ENCODE data around the gene SEC11C. TPM values are rescaled to one million over a fixed set of nuclear protein-coding genes. Genes with fewer than 3 reads are reported as not detected.

Gene SEC11C
- total RNA-seq, 1 donor from 2014 or later: 59.9 TPM

DNA sequence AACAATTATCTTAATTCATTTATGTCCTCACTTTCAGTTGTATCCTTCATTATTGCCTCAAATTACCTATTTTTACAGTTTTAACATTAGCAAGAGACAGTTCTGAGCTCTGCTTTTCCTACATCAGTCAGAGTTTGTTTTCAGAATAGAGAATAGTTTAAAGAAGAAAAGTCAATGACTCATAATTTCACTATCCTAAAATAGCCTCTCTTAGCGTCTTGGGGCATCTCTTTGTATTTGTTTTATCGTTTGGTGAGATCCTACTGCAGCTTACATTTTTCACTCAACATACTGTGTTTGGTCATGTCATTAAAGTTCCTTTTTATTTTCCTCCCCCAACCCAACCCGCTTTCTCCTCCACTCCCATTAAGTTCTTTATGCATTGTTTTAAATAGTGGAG, 3.8 kb downstream of the SEC11C start:
- FAIRE-seq (no peak), DNase-seq (ENCODE audit: low spot score in 2 of 2) (no peak)

DNA sequence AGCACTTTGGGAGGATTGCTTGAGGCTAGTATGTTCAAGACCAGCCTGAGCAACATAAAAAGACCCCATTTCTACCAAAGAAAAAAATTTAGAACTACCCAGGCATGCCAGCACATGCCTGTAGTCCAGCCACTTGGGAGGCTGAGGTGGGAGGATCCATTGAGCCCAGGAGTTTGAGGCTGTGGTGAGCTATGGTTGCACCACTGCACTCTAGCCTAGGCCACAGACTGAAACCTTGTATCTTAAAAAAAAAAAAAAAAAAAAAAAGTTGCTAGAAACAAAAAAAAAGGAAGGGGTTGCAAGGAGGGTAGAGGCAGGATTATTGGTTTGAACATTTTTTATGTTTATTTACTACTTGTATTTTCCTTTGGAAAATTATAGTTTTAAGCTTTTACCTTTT, 4.8 kb downstream of the SEC11C start:
- DNase-seq (ENCODE audit: low spot score in 2 of 2): no peak
- FAIRE-seq: no peak

DNA sequence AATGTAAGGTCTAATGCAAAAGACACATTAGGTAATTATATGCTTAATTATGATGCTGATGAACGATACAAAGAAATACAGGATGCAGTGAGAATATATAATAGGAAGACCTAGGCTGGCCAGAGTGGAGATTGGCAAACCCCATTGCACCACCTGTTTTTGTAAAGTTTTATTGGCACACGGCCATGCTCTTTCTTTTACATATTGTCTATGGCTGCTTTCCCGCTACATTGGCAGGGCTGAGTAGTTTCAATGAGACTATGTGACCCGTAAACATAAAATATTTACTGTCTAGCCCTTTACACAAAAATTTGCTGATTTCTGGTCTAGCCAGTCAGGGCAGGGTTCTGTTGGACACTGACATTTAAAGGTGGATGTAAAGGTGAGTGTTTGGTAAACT, 5.4 kb downstream of the SEC11C start:
- FAIRE-seq (no peak), DNase-seq (ENCODE audit: low spot score in 2 of 2) (no peak)

DNA sequence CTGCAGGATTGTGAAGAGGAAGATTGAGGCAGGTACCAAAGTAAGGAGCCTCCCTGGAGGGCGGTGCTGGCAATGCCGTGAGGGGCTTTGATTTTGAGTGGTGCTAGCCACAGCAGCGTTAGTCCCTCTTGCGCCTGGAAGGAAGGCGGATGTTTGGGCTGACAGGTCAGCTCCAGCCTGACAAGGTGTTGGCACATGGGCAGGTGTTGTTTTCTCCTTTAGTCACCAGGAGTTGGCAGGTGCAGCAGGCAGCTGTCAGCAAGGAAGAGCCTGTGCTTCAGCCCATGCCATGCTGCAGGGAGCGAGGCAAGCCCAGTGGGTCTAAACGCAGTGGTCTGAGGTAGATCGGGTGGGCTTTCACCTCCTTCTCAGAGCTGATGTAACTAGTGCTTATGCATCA, 8.5 kb downstream of the SEC11C start:
- DNase-seq (ENCODE audit: low spot score in 2 of 2) (no peak), FAIRE-seq (no peak)

DNA sequence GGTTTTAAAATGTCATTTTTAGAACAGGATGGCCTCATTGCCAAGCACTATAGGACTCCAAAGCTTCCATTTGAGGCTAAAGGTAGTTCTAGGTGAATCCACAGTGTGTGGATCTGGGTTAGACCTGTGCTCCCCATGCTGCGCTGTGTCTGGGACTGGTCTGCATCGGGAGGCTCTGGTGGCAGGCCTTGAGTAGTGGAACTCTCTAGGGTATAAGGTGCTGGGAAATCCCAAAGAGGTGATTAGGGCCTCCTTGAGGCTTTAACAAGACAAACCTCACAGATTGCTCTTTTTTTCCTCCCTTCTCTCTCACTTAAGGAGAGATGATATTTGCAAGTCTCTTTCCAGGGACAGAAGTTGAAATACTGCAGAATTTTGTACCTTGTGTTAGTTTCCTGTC, 9.3 kb downstream of the SEC11C start:
- DNase-seq (ENCODE audit: low spot score in 2 of 2) (no peak), FAIRE-seq (no peak)

DNA sequence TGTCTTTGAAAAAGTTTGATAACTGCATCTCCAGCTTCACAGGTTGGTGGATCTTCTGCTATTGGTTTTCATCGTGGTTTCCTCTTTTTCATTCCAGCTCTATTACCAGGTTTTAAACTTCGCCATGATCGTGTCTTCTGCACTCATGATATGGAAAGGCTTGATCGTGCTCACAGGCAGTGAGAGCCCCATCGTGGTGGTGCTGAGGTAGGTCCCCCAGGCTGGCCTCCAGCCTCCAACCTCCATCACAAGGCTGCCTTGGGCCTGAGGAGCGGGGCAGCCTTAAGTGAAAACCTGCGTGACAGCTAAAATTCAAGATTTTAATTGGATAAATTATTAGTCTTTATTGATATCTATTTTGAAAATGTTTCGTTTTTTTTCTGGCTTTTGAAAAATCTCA, 9.7 kb downstream of the SEC11C start:
- FAIRE-seq (no peak), DNase-seq (ENCODE audit: low spot score in 2 of 2) (no peak)

DNA sequence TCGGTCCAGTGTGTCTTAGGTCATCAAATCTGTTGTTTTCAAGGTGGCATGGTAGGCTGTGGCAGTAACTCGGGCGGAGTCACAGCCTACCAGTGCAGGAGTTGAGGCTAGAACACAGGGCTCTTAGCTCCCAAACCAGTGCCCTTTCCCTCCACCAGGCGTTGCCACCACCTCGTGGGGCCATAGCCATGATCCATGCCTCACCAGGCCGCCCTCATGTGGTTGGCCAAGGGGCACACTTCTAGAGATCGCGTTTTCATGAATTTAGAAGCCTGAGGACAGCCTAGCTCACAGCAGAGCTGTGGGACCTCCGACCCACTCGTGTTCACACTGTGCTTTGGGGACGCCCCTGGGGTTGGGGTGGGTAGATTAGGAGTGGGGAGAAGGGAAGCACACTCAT, 10.6 kb downstream of the SEC11C start:
- FAIRE-seq (no peak), DNase-seq (ENCODE audit: low spot score in 2 of 2) (no peak)

DNA sequence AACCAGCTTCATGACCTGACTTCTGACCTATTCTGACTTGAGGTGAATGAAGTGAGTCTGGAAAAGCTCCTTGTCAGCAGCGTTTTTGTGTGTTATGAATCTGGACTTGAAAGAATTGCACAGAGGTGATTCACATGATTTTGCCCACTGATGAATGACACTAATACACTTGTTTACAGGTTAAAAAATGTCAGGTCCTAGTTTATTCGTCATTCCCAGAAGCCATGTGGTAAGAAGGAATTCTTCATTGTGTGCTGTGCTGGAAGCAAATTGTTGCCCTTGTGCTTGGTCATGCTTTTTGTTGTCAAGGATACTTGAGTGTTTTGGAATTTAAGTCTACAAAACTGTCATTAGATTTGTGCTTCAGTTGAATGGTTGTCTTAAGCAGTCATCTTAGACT, 15.5 kb downstream of the SEC11C start:
- no peak for DNase-seq (ENCODE audit: low spot score in 2 of 2)
- FAIRE-seq: no peak

DNA sequence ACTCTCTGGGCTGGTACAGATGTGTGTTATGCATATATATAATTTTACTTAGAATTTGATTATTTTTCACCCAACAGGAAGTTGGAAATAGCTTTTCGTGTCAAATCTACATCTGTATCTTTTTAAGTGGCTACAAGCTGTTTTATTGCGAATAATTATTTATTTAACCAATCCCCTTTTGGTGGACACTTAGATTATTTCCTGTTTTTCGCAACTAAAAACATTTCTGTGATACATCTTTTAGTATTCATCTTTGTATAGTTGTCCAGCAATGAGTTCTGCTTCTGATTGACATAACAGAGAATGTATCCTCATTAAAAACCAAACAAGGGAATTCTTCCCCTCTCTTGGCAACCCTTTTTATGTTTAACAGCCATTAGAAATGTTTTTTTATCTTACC, 16.6 kb downstream of the SEC11C start:
- FAIRE-seq (no peak), DNase-seq (ENCODE audit: low spot score in 2 of 2) (no peak)

DNA sequence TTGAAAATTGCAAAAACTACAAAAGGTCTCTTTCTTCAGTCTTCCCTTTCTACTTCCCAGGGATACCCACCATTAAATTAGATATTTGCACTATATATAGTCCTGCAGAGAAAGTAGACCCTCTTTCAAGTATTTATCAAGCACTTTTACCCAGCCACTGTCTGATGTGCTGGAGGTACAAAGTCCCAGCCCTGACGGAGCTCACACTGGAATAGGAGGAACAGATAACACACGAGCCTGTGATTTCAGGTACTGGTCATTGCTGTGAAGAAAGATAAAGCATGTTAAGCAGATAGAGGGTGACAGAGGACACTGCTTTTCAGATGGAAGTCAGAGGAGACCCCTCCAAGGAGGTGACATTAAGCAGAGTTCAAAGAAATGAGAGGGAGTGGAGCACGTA, 19.6 kb downstream of the SEC11C start:
- FAIRE-seq: no peak
- DNase-seq (ENCODE audit: low spot score in 2 of 2): no peak

DNA sequence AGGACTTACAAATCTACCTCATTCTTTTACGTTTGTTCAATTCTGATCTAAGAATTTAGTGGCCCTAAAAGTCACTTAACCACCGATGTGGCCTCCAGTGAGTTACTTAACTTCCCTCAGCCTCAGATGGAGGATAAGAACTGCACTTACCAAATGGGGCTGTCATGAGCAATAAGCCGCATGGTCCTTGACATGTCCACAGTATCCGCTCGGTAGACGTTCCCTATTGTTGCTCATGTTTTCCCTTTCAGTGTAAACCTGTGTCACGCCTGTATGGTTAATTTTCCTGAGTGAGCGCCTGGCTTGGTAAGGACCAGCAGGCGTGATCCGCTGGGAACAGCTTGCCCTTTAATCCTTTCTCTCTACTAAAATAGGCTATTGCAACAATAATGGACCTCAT, 20.3 kb downstream of the SEC11C start:
- DNase-seq (ENCODE audit: low spot score in 2 of 2): no peak
- no peak for FAIRE-seq

DNA sequence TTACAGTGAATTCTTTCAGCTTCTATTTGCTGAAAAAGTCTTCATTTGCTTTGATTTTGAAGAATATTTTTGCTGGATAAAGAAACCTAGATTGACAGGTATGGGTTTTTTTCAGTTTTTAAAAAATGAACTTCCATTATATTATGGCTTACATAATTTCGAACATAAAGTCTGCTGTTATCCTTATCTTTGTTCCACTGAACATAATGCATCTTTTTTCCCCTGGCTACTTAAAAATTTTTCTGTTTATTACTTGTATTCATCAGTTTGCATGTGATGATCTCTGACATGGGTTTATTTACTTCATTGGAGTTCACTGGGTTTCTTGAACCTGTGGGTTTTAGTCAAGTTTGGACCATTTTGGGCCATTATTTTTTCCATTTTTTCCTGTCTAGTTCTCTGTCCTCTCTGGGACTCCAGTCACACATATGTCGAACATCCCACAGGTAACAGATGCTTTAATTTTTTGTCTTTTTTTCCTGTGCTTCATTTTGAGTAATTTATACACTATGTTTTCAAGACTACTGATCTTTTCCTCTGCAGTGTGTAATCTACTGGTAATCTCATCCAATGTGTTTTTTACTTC, 33.1 kb downstream of the SEC11C start:
- no peak for DNase-seq (ENCODE audit: low spot score in 2 of 2)
- no peak for FAIRE-seq

DNA sequence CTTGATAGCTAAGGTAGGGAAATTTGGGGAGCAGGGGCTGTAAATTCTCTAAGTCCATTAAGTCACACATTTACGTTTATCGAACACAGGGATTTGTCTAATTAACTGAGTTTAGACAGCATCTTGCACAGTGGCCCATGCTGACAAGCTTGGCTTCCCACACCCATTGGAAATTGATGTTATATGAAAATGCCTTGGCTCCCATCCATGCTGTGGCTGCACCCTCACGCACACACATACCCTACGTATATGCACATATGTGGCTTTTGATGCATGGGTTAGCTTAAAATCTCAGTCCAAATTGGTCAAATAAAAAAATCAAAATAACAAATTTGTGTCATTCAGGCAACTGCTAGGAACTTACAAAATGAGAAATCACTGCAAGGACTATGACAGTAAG, 37.8 kb downstream of the SEC11C start:
- FAIRE-seq: no peak
- DNase-seq (ENCODE audit: low spot score in 2 of 2): no peak

DNA sequence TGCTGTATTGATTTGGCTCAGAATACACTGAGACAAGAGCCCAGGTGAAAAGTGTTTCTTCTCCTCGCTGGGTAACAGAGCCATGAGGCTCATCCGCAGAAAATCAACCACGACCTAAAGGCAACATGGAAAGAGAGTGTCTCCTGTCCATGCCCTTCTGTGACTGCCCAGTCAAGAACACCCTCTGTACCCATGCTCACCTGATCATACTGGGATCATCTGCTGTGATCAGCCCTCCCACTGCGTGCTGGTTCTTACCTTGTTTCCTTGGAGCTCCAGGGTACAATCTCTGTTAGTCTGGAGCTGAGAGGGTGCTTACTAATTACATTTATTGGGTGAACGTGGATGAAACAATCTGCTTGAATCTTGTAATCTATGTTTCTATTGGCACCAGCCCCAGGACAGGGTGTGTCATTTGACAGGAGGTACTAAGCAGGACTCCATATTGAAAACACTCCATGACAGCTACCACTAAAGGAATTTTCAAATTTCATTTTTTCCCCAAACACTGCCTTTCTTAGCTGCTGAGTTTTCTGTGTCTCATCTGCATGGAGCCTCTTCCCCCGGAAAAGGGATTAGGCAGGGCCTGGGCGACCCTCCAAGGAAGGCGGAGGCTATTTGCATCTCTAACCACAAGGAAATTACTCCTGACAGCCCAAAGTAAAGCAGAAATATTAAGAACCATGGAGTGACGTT, 40.6 kb downstream of the SEC11C start:
- FAIRE-seq (no peak), DNase-seq (ENCODE audit: low spot score in 2 of 2) (no peak)

DNA sequence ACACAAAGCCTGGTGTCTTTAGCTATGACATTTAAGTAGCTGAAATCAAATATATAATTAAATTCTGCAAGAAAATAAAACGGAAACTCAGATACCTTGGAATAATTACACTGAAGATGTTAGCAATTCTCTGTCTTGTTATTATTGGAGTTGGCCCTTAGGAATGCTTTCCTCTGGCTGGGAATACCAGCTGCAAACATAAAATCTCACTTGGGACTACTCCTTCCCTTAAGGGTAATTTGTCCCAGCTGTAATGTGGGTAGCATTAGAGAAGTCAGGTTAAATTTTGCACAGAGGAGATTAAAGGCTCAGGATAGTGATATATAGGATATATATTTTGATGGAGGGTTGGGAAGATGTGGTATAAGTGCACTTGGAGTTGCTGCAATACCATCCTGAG, 43.0 kb downstream of the SEC11C start:
- no peak for FAIRE-seq
- no peak for DNase-seq (ENCODE audit: low spot score in 2 of 2)

DNA sequence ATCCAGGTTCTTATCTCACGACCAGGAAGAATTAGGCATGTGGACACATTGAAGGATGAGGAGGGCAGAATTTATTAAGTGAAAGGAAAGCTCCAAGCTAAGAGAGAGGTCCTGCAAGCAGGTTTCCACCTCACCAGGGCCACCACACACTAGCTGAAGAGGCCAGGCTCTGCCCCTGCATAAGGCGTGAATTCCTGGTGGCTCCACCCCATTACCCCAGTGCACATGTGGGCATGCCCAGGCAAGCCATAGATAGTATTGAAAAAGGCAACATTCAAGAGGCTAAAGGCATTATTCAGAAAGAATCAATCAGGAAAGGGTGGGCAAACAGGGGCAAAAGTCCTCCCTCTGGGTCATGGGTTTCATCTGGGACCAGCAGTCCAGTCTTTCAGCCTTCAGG, 49.3 kb downstream of the SEC11C start:
- FAIRE-seq (no peak), DNase-seq (ENCODE audit: low spot score in 2 of 2) (no peak)

DNA sequence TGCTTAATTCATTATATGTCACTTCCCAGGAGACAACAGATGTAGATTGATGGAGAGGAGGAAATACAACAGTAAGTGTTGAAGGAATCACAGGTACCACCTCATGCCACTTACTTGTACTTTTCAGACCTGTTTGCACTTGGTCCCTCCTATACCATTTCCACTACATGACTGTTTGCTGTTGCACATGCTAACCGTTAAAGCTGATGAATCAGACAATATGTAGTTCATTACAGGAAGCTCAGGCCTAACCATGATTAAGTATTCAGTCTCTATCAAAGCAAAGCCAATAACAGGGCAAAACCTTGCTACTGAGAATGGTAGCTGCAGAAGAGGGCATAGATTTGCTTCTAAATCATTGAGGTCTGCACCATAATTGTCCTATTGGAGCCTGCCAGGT, 50.1 kb downstream of the SEC11C start:
- FAIRE-seq (no peak), DNase-seq (ENCODE audit: low spot score in 2 of 2) (no peak)

DNA sequence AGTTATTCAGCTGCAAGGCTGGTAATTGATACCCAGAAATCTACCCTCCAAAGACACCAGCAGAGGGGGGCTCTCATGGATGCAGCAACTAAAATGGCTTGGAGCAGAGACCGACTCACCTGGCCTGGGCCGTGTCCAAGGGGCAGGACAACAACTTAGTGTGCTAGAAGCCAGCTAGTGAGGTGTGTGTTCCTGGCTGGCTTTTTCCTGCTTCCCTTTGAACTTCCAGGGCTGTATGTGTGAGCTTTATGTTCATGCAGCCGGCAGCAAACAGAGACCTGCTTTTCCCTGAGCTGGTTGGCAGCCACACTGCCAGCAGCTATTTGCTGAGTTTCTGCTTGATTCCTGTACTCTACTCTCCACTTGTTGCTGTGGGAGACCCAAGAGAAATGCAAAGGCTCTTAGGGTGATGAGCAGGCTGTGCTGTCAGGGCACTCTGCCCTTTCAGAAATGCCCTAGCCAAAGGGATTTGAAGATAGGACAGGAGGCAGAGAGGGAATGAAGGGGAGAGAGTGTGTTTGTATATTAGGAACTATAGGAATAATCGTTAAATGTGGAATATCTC, 56.6 kb downstream of the SEC11C start:
- FAIRE-seq (no peak), DNase-seq (ENCODE audit: low spot score in 2 of 2) (no peak)

DNA sequence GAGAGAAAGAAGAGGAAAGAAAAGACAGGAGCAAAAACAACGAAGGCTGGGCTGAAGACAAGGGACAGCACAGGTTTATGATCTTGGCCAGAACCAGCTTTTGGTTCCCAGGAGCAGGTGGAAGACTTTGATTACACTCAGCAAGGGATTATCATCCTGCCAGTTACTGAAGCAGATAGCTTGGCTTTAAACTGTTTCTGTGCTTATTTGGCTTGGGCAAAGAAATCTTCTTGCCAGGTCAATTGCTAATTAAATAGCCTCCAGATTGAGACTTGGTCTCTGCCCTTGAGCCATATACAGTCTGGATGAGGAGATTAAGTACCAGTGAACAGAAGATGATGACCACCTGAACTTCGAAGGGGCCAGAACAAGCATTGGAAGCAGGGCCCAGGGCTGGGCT, 58.0 kb downstream of the SEC11C start:
- FAIRE-seq (no peak), DNase-seq (ENCODE audit: low spot score in 2 of 2) (no peak)

DNA sequence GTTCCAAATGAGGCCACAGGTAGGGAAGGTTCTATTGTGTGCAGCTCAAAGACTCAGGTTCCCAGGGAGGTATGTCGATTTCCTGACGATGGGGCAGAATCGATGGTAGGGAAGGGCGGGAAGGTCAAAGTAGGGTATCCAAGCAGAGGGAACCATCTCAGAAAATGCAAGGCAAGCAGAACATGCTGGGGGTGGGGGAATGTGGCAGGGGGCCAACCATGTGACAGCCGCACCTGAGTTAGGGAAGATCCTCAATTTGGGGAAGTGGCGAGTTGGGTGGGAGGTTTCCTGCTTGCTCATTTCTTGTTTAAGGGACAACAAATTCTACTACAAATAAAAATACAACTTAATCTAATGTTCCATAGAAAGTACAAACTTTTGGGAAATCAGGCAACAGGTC, 58.5 kb downstream of the SEC11C start:
- FAIRE-seq (no peak), DNase-seq (ENCODE audit: low spot score in 2 of 2) (no peak)

DNA sequence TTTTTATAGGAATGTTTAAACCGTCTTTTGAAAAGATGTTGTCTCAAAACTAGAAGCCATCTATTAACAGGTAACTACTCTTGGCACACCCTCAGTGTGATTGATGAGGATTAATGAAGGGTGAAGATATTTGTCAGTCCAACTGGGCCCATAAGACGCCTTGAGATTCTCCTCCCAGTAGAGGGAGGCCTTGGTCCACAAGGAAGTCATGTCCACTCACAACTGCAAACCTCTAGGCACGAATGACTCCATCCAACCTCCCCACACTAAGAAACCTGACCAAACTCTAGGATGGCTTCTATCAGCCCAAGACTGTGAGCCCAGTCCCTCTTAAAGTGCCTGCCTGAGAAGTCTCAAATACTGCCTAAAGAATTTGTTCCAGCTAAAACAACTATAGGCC, 61.1 kb downstream of the SEC11C start:
- FAIRE-seq (no peak), DNase-seq (ENCODE audit: low spot score in 2 of 2) (no peak)

DNA sequence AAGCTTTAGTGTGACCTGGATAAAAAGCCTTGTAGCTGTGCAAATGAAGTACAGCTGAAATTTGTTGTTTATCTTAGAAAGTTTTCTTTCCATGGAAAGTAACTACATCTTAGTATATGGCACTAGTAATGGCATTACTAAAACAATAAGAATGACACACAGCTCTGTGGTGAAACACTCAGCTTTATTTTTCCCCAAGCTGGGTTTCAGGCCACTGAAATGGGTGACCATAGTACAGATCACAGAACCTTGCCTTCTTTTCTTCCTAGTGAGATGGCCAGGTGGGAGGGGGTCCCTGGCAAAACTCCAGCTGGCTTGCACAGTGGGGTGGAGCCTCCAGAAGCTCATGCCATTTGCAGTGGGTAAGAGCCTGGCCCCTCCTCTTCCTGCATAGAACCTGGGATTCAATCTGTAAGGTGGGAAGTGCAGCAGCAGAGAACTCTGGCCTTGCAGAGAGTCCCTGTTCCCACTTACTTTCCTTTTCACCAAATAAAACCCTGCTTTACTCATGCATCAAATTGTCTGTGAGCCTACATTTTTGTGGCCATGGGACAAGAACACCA, 62.7 kb downstream of the SEC11C start:
- FAIRE-seq (no peak), DNase-seq (ENCODE audit: low spot score in 2 of 2) (no peak)
